Endothelial cell of umbilical vein (primary cell): Measurements from ENCODE around the gene CNNM2. TPM values are rescaled to one million over a fixed set of nuclear protein-coding genes. Genes with fewer than 3 reads are reported as not detected.

Source experiments
- BruUV-seq: library from RNA; stranded (reverse); fragments of 400-500 nt; replicated peaks from 2 replicates; lab custom pipeline; 2021; lab: Mats Ljungman, UMichigan
- CTCF ChIA-PET: fragments of 300-600, 350-600 bp; sonication (Branson Sonifier 250); formaldehyde crosslinking; loops from one replicate; lab custom pipeline; 2021; ENCODE audit warnings: antibody characterized with exemption, inconsistent platforms; lab: Charles Lee
- POLR2A ChIA-PET: fragments of 300-600, 350-600 bp; sonication (Branson Sonifier 250); formaldehyde crosslinking; loops from one replicate; lab custom pipeline; 2021; ENCODE audit warnings: antibody characterized with exemption, inconsistent platforms; lab: Charles Lee
- DNase-seq: peaks from one replicate; pipeline ENCODE4 v3.0.0-alpha.2; 2011; ENCODE audit warnings: low read depth, low spot score
- FAIRE-seq: peaks from 2 replicates; lab custom pipeline; 2011; peaks lifted over from hg19 to GRCh38; lab: Jason Lieb, UNC
- H2AFZ ChIP-seq: 2 replicates; pipeline ENCODE4 v1.6.0; 2012; ENCODE audit warnings: low read depth, low read length, control low read depth, inconsistent platforms
- H3K27ac ChIP-seq: 2 replicates; pipeline ENCODE4 v1.5.1; 2011; ENCODE audit warnings: low read depth, mild to moderate bottlenecking, control low read depth, low read length, moderate library complexity; ENCODE audit not compliant: insufficient read depth
- H3K27me3 ChIP-seq, 2 experiments: 2 replicates each; pipeline versions ENCODE4 v1.6.0 to v1.6.1; 2011; ENCODE audit warnings: low read length in 2 of 2, mixed read lengths in 1 of 2; ENCODE audit not compliant: control insufficient read depth in 2 of 2, insufficient read depth in 2 of 2
- H3K36me3 ChIP-seq, 2 experiments: 2 replicates in 1 of 2; 3 replicates in 1 of 2; pipeline ENCODE4 v1.5.1; 2011; ENCODE audit warnings: low read length in 2 of 2, mild to moderate bottlenecking in 1 of 2, moderate library complexity in 1 of 2; ENCODE audit not compliant: control insufficient read depth in 2 of 2, insufficient read depth in 2 of 2; ENCODE audit errors: extremely low read depth in 1 of 2
- H3K4me1 ChIP-seq: 3 replicates; pipeline ENCODE4 v1.5.1; 2011; ENCODE audit warnings: mild to moderate bottlenecking, low read length; ENCODE audit not compliant: control insufficient read depth, insufficient read depth; ENCODE audit errors: extremely low read depth
- H3K4me2 ChIP-seq: 2 replicates; pipeline ENCODE4 v1.6.1; 2011; ENCODE audit warnings: low read length, control low read depth, mixed read lengths; ENCODE audit not compliant: insufficient read depth
- H3K4me3 ChIP-seq, 3 experiments: fragments of 200-600 bp in 1 of 3; sonication (generic), shearing (Covaris generic) in 1 of 3; replicated peaks in 1 of 3; 2 replicates each; pipeline ENCODE4 v1.5.1; 2011 to 2016; ENCODE audit warnings: control low read depth in 3 of 3, low read length in 3 of 3, mild to moderate bottlenecking in 2 of 3, inconsistent platforms in 1 of 3, low read depth in 1 of 3, moderate library complexity in 1 of 3; ENCODE audit not compliant: insufficient read depth in 1 of 3
- H3K79me2 ChIP-seq: 2 replicates; pipeline ENCODE4 v1.6.0; 2012; ENCODE audit warnings: low read length, inconsistent platforms; ENCODE audit not compliant: control insufficient read depth, insufficient read depth
- H3K9ac ChIP-seq: replicated peaks from 2 replicates; pipeline ENCODE3; 2011; ENCODE audit warnings: low read length, control low read depth; ENCODE audit not compliant: insufficient read depth; ENCODE audit errors: extremely low read depth
- H3K9me1 ChIP-seq: replicated peaks from 3 replicates; pipeline ENCODE4 v1.6.0; 2011; ENCODE audit warnings: mild to moderate bottlenecking, low read length; ENCODE audit not compliant: control insufficient read depth, insufficient read depth; ENCODE audit errors: extremely low read depth
- H3K9me3 ChIP-seq: replicated peaks from 2 replicates; pipeline ENCODE4 v1.5.1; 2012; ENCODE audit warnings: low read length, inconsistent platforms; ENCODE audit not compliant: control insufficient read depth, insufficient read depth
- H4K20me1 ChIP-seq: replicated peaks from 2 replicates; pipeline ENCODE3; 2011; ENCODE audit warnings: mild to moderate bottlenecking, low read length; ENCODE audit not compliant: control insufficient read depth, insufficient read depth; ENCODE audit errors: extremely low read depth
- CTCF ChIP-seq, 2 donors: IDR thresholded peaks; 1 replicate in 1 of 2; 2 replicates in 1 of 2; pipeline ENCODE4 v1.5.1; 2011; ENCODE audit warnings: low read length in 2 of 2, mild to moderate bottlenecking in 2 of 2, moderate library complexity in 2 of 2, control low read depth in 1 of 2, inconsistent platforms in 1 of 2, low read depth in 1 of 2; ENCODE audit not compliant: insufficient read depth in 1 of 2; ENCODE audit errors: extremely low read depth in 1 of 2
- EZH2 ChIP-seq: IDR thresholded peaks from 2 replicates; pipeline ENCODE4 v1.6.1; 2012; ENCODE audit warnings: borderline replicate concordance, low read depth, mild to moderate bottlenecking, moderate library complexity, low read length, inconsistent platforms; ENCODE audit not compliant: severe bottlenecking
- FOS ChIP-seq: IDR thresholded peaks from 2 replicates; pipeline ENCODE4 v1.6.1; 2011; ENCODE audit warnings: mild to moderate bottlenecking, low read length, moderate library complexity, borderline replicate concordance; ENCODE audit not compliant: insufficient read depth
- GATA2 ChIP-seq: IDR thresholded peaks from 2 replicates; pipeline ENCODE4 v1.7.0; 2011; ENCODE audit warnings: low read depth, mild to moderate bottlenecking, moderate library complexity, mixed read lengths, low read length; ENCODE audit not compliant: insufficient read length, insufficient read depth
- JUN ChIP-seq: IDR thresholded peaks from 2 replicates; pipeline ENCODE4 v1.6.1; 2011; ENCODE audit warnings: borderline replicate concordance, low read depth; ENCODE audit not compliant: insufficient read length, insufficient read depth
- MAX ChIP-seq: IDR thresholded peaks from 2 replicates; pipeline ENCODE4 v1.6.1; 2011; ENCODE audit not compliant: insufficient read depth, insufficient read length
- MYC ChIP-seq: IDR thresholded peaks from one replicate; pipeline ENCODE4 v1.6.1; 2011; ENCODE audit warnings: mild to moderate bottlenecking, low read depth, low read length
- POLR2A ChIP-seq: IDR thresholded peaks from 2 replicates; pipeline ENCODE4 v1.6.1; 2012; ENCODE audit warnings: low read depth, mild to moderate bottlenecking, control low read depth, low read length
- POLR2AphosphoS5 ChIP-seq: IDR thresholded peaks from 2 replicates; pipeline ENCODE4 v1.6.1; 2012; ENCODE audit warnings: low read depth, mild to moderate bottlenecking, control low read depth, low read length, moderate library complexity; ENCODE audit not compliant: insufficient read depth
- dilution Hi-C: fragments of 300-500 bp; cut with MboI; formaldehyde crosslinking; loops from one replicate; pipeline ENCODE4 v1.15.0; 2019; ENCODE audit warnings: low sequenced_read_pairs; ENCODE audit not compliant: extremely low pct_ligation_motif_present
- intact Hi-C: fragments of 100-400 bp; cut with micrococcal nuclease; formaldehyde crosslinking; loops from one replicate; pipeline ENCODE4 v1.10.0; 2022
- polyA plus RNA-seq, 4 experiments: library from polyadenylated mRNA; depleted of rRNA in 3 of 4; stranded (reverse) in 3 of 4; unstranded in 1 of 4; fragments of >200 nt; gene quantifications; 2 replicates each; pipeline versions ENCODE4 v1.2.1 to v1.2.3, GENCODE V29; 2011 to 2012; ENCODE audit warnings: missing spikeins in 1 of 4
- total RNA-seq: library from RNA; stranded (reverse); gene quantifications from 2 replicates; pipeline ENCODE4 v1.2.3, GENCODE V29; 2021

The CNNM2 gene
- total and polyA plus RNA-seq, 2 donors (not counting 3 experiments of a cell fraction or from before 2014, with no cell fraction given) = 1.9 to 3.0 TPM

GRCh38 chr10:103038570-103038969 is 120.5 kb downstream of the CNNM2 start:
- CTCF ChIA-PET = no interaction called here

More at GRCh38 chr10:103038570-103038969, 120.5 kb downstream of the CNNM2 start:
- Histone ChIP-seq H3K4me3 (no peak overlapping the region), H2AFZ (no peak overlapping the region), H3K9me1 (no peaks in the 10 kb centered on the region), H3K27ac (no peak overlapping the region), H3K9ac (no peak overlapping the region), H3K4me2 (no peak overlapping the region), H4K20me1 (no peaks in the 10 kb centered on the region), H3K27me3 (peaks cover 0 to 6% of the 10 kb centered on the region in 2 experiments), H3K79me2 (no peaks in the 10 kb centered on the region), H3K36me3 (no peaks in the 10 kb centered on the region), H3K4me1 (no peaks in the 10 kb centered on the region), H3K9me3 (no peaks in the 10 kb centered on the region)
- TF ChIP-seq EZH2 = no peak
- TF ChIP-seq JUN = no peak
- no peak for TF ChIP-seq GATA2
- no peak for TF ChIP-seq POLR2A
- no peak for TF ChIP-seq MYC
- no peak for TF ChIP-seq POLR2AphosphoS5
- no peak for TF ChIP-seq MAX
- TF ChIP-seq CTCF (IDR thresholded peaks at IDR 0.05; ENCODE audit: extremely low read depth in 1 of 2, insufficient read depth in 1 of 2, low read depth in 1 of 2, low read length in 2 of 2) = no peak
- TF ChIP-seq FOS = no peak
- BruUV-seq = no TSS peak
- DNase-seq = no peak
- dilution Hi-C loops (no loop called here), intact Hi-C loops (no loop called here)
- FAIRE-seq = no peak
- POLR2A ChIA-PET = no interaction called here
